ENCODE results near the gene CARD6.
"Not testable (repeated sequence)": the region's sequence is repeated elsewhere in the genome, so short reads cannot be mapped to it uniquely, and the experiment has no call there.

The CARD6 gene

DNA sequence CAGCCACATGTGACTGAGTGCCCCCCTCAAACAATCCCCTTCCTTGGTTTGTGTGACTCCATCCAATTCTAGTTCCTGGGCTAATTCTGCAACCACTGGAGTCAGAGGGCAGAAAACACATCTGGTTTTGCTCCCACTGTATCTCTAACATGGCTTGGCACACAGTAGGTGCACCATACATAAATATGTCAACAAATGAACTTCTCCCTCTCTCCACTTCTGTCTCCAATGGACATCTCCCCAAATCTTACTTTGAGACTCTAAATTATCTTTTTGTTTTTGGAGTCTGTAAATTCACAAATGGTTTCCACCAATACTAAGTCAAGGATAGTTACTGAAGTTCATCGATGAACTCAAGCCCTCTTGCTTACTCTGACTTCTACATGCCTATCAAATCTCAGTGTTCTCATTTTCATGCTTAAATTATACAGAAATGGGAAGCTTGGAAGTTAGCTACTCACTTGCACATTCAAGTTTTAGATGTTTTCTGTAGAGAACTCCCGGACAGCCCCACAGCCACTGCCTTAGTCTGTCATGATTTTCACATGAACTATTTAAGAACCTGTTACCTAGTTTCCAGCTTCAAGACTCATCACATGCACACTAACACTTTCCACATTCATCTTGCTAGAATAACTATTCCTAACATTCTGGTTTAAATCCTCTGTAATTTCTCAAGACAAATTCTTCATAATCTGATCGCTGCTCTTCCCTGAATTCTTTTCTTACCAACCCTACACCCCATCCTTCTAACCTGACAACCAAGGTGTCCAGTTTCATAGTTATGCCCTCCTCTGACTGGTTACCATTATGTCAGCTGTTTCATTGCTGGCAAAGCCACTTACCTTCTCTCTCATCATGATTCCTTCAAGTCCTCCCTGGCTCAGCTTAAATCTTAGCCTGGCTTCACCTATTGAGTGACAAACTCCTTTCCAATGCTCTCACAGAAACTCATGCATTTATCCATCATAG lies 12.2 kb upstream of the CARD6 start:
- DNase-seq: no peak

DNA sequence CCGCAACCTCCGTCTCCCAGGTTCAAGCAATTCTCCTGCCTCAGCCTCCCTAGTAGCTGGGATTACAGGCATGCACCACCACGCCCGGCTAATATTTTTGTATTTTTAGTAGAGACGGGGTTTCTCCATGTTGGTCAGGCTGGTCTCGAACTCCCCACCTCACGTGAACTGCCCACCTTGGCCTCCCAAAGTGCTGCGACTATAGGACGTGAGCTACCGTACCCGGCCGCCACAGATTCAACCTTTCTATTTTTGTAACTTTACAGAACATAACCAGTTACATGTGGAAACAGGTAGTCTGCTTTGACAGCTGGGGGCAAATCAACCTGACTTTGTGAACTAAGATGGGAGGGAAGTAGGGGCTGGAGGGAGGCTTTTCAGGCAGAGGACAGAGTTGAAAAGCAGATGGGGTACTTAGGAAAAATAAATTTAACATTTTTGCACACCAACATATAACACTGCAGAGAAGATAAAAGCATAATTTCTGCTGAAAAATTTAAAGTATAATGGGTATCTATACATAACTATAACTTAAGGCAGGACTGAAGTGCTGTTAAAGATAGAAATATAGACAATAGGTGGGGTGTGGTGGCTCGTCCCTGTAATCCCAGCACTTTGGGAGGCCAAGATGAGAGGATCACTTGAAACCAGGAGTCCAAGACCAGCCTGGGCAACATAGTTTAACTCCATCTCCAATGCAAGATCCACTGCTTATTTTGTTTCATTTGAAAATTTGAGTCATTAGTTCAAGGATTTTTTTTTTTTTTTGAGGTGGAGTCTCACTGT lies 11.2 kb upstream of the CARD6 start:
- no peak for DNase-seq

DNA sequence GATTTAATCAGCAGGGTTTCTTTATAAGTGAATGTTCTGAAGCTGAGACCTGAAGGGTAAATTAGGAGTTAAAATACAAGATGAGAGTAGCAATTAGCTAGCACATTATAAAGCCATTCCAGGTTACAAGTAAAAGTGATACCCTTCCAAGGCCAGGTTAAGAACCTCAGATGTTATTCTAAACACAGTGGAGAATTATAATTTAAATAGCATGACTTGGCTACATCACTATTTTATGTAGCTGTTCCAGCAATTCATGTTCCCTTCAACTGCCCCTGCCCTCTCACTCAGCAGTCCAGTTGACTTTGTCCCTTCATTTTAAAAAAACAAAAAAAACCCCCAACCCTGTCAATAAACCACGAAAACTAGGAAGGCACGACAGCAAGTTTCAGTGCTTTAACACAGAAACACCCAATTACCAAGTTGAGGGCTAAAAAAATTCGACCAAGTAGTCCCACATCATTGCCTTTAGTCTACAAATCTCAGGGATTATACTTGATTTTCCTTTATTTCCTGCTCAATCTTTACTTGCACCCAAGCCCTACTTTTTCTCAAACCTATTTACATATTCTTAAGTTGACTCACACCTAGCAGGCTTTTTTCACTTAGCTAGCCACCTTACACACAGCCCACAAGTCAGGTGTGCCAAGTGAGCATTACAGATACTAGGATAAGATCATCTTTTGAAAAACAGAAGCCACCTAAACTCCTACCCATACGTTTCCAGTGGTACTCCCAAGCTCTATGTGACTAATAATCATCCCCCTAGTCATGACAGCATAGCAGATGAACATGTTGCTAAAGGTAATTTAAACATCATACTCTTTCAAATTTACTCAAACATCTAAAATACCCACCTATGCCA lies 9.6 kb upstream of the CARD6 start:
- no peak for DNase-seq

DNA sequence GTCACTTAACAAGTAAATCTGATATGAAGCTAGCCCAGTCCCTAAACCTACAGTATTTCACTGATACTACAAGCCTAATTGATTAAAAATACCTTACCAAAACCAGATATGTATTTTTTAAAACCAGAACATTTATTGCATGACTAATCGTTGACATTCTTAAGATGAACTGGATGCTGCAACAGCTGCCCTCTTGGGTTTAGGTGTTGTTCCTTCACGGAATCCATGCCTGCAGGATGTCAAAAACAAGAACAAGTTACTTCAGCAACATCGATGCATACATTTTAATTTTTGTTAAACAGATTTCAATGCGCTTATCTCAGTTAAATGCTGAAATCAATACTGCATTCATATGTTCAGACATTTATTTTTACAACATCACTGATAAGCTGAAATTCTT lies 8.8 kb upstream of the CARD6 start:
- no peak for DNase-seq

DNA sequence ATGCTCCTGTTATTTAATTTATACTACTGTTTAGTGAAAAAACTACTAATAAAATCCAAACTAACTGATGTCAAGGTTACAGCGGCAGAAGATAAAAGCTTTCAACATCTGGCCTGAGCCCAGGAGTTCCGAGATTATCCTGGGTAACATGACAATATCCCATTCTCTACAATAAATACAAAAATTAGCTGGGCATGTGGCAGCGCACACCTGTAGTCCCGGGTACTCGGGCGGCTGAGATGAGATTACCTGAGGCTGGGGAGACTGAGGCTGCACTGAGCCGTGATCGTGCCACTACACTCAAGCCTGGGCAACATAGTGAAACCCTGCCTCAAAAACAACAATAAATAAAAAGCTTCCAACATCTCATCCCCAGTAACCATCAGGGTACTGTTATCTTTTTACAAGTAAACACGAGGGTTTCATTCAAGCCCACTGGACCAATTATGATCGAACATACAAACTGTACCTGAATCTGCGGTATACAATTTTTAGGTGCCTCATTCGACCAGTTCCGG lies 7.4 kb upstream of the CARD6 start:
- DNase-seq: no peak

DNA sequence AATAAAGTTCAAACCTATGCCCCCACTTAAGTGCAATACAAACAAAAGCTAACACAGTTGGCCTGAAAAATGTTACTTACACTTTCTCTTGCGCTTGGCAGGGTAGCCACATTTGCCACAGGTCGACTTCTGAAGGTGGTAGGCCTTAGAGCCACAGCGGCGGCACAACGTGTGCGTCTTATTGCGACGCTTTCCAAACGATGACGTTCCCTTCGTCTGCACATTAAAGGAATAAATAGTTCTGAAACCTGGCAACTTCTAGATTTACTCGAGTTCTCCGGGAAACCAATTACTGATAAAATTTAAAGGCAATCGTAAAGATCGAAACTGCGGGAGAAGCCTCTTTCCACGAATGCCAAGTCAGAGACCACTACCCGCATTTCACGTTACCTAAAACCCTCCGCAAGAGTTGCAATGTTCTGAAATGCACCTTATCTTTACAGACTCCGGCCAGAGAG lies 6.7 kb upstream of the CARD6 start:
- DNase-seq: no peak

DNA sequence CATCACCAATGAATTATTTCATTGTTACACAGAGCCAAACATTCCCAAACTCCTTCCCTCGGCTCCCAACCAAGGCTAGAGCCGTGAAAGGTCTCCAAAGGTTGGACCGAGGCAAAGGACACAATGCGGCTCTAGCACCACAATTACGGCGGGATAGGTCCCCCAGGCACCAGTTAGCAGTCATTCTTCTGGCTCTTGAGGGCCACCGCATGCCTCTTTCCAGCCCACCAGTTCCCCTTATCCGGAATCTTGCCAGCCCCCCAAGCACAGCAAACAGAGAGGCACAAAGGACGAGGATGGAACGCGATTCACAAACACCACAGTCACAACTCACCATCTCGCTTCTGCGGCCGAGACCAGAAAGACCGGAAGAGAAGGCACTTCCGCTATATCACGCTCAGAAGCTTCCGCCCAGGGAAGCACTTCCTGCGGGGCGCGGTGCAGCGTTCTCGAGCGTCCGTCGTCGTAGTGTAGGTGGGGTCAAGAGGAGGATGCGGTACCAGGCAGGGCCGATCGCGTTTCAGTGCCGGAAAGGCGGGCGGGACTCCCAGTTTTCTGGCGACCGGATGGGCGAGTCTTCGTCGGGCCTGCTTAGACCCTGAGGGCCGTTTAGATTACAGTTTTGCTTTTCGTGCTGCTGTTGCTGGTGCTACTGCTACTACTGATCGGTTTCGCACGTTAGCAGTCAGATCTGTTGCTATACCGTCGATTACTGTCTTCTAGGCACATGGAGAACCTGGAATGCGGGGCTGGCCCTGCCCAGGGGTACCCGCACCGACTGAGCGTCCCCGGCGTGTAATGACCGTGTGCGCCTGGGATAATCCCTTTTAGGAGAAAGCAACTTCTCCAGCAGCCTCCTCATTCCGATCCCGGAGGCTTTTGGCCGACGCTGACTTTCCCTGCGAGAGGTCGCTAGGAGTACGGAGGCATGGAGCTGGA lies 6.0 kb upstream of the CARD6 start, which contains the start of gene RPL37:
Gene RPL37 (minus strand): TSS at position 374 of the 939 bp plus-strand sequence. CDS start 37 bp downstream, at position 337.
- DNase-seq: peak; percentile 89

DNA sequence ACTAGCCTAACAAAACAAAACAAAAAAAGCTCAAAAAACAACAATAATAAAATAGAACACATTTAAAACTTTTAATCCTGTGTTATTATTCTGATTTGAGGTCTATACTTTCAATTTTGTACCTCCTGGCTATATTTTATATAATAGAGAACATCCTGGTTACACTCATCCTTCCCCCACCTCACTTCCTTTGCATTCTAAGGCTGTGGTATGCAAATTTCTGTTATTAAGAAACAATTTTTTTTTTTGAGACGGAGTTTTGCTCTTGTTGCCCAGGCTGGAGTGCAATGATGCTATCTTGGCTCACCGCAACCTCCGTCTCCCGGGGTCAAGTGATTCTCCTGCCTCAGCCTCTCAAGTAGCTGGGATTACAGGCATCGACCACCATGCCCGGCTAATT lies 3.1 kb upstream of the CARD6 start:
- no peak for DNase-seq

DNA sequence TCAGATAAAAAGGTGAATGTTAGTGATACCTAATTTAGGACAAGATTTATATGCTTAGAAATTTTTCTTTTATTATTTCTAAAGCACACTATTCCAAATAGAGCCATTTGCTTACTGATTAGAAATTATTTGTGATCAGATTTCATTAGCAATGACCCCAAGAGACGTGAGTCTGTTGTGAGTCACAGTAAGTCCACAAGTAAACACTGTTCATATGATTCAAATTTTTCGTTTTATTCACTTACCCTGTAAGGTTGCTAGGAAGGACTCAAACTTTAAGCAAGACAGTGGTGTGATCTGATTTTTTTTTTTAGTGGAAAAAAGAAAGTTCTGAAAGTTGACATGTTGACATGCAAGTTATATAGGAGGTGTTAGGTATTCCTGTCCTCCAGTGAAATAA lies 1.2 kb downstream of the CARD6 start:
- no peak for DNase-seq

DNA sequence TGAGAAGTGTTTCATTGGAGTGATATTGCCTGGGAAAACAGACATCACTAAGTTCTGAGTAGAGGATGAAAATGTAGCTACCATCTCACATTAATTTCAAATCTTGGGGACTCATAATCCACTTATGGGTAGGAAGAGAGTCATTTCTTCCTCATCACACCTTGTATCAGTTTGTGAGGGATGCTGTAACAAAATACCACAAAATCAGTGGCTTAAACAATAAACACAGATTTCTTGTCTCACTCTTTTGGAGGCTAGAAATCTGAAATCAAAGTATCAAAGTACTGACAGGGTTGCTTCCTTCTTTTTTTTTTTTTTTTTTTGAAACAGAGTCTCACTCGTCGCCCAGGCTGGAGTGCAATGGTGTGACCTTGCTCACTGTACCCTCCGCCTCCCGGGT lies 3.4 kb downstream of the CARD6 start:
- DNase-seq: no peak

DNA sequence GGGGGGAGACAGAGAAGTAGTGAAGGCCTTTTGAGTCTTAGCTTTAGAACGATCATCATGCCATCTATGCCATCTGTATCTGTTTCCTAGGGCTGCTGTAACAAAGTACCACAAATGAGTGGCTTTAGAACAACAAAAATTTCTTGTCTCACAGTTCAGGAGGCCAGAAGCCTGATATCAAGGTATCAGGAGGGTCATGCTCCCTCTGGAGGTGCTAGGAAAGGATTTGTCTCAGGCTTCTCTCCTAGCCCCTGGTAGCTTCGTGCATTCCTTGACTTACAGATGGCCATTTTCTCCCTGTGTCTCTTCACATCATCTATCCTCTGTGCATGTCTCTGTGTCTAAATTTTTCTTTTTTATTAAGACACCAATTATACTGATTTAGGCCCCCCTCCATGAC lies 5.2 kb downstream of the CARD6 start:
- no peak for DNase-seq

DNA sequence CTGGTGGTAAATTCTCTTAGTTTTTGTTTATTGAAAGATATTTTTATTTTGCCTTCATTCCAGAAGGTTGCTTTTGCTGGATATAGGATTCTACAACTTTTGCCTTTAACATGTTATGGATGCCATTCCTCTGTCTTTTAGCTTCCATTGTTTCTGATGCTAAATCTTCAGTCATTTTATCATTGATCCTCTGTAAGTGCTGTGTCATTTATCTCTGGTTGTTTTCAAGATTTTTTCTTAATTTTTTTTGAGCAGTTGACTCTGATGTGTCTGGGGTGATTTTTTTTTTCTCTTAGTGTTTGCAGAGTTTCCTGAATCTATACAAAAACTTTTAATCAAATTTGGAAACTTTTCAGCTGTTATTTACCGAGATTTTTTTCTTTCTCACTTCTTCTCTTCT lies 6.4 kb downstream of the CARD6 start:
- no peak for DNase-seq

DNA sequence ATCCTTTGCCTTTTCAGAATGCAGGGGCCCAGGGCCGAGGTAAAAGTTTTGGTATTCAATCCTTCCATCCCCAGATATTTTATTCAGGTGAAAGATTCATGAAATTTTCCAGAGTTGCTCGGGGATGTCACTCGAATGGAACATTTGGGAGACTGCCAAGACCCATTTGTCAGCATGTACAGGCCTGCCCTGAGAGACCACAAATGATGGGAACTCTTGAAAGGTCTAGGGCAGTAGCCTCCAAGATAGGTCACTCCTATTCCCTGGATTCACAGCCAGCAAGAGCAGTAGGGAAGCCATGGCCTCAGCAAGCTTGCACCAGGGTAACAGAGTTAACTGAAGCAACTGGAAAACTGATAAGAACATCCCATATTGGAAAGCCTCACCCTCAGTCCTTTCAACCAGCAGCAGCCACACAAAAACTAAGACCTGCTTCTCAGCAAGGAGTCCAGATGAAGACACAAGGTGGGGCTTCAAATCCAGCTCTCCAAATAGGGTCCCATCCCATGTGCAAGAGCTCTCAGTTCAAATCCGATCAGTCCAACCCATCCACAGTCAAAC lies 12.5 kb downstream of the CARD6 start:
- DNase-seq: no peak

DNA sequence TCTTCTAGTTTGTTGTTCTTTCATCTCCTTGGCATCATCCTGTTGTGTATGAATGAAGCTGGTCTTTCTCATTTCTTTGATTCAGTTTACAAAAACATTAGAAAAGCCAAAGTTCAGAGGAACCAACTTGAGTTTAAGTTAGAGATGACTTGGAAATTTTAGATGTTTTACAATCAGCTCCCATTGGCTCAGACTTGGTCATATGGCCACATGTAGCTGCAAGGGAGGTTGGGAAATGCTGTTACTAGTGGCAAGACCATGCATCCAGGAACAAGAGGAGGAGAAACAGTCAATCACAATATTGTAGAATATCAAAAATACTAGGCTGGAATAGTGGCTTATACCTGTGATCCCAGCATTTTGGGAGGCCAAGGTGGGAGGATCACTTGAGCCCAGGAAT lies 19.5 kb downstream of the CARD6 start:
- no peak for DNase-seq

DNA sequence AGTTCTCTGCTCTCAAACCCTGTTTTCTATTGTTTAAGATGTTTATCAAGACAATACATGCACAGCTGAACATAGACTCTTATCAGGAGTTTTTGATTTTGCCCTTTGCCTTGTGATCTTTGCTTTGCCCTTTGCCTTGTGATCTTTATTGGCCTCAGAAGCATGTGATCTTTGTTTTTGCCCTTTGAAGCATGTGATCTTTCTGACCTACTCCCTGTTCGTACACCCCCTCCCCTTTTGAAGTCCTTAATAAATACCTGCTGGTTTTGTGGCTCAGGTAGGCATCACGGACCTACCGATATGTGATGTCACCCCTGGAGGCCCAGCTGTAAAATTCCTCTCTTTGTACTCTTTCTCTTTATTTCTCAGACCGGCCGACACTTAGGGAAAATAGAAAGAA lies 23.8 kb downstream of the CARD6 start:
- DNase-seq: not testable (repeated sequence)

DNA sequence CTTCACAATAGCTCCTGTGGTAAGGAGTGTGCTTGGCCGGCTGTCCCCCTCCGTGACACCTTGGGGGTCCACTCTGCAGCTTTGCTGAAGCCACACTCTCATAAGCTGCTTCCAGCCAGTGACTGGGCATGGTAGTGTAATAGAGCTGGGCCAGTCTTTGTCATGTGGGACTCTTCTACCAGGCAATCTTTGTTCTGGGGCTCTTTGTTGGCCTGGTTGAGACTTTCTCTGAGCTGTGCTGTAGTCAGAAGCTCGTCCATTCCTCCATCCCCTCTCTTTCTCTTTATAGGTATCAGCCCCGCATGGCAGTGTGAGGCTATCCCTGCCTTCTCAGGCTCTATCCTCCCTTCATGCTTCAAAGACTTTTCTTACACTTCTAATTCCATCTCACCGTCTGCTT lies 25.7 kb downstream of the CARD6 start:
- DNase-seq: no peak

DNA sequence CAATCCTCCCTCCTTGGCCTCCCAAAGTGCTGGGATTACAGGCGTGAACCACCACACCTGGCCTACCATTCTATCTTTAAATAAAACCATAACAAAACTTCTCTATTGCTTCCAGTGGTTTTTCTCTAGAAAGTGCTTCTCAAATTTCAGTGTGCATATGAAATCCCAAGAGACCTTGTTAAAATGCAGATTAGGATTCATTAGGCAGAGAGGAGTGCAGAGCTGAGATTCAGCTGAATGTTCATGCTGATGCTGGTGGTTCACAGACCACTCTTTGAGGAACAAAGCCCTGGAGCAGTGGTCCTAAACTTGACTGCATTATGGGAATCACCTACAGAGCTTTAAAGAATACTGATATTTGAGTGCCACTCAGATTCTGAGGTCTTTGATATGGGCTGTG lies 28.2 kb downstream of the CARD6 start:
- no peak for DNase-seq

DNA sequence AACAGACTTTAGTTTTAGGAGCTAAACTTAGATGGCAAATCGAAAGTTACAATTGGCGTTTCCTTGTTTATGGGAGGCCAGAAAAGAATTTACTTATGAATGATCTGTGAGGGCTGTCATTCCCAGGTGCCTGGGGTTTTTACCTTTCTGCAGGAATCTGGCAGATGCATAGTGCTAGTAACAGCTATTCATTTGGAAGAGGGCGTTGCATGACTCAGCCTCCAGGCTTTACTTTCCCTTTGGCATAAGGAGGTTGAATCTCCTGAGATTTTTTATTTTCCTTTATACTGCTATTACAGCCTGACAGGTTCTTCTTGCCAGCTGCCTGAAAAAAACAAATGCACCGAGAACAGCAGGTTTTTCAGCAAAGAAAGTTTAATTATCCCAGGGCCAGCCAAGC lies 30.0 kb downstream of the CARD6 start:
- DNase-seq: no peak

DNA sequence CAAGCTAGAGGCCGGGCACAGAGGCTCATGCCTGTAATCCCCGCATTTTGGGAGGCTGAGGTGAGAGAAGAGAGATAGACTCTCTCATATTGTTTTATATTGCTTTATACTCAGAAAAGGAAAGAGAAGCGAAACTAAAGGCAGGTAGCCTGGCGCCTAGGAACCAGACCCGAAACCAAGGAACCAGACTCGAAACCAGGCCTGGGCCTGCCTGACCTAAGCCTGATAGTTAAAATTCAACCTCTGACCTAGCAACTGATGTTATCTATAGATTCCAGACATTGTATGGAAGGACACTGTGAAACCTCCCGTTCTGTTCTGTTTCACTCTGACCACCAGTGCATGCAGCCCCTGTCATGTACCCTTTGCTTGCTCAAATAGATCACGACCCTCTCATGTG lies 31.1 kb downstream of the CARD6 start:
- DNase-seq: not testable (repeated sequence)

DNA sequence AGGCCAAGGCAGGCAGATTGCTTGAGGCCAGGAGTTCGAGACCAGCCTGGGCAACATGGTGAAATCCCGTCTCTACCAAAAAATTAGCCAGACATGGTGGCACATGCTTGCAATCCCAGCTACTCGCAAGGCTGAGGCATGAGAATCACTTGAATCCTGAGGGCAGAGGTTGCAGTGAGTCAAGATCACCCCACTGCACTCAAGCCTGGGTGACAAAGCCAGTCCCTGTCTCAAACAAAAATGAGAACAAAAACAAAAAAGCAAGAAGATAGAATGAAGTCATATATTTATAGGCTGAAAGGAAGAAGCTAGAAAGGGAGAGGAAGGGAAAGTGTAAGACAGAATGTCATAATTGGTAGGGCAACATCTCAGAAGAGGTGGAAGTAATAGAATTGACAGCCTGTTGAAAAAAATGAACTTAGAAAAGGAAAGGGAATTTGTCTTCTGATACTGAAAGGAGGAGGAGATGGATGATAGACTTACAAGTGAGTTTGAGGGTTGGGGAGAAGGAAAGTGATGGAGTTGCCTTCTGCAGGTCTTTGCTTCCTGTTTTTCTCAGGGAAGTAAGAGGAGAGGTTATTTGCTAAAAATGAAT lies 32.2 kb downstream of the CARD6 start:
- DNase-seq: no peak

DNA sequence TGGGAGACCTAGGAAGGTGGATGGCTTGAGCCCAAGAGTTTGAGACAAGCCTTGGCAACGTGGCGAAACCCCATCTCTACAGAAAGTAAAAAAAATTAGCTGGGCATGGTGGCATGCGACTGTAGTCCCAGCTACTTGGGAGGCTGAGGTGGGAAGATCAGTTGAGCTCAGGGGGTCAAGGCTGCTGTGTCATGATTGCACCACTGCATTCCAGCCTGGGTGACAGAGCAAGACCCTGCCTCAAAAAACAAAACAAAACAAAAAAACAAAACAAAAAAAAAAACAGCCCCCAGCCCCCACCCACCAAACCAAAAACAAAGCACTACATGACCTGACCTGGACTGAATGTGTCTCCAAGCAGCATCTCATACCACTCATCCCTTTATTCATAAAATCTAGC lies 34.8 kb downstream of the CARD6 start:
- DNase-seq: no peak

All from DMS 273 treated with DMSO at 0.1 percent for 48 hours (cell line).